KMS-11 (cell line): ENCODE data around the gene FBXO41.

Experiments used
- H2AFZ ChIP-seq: fragments of 200-600 bp; sonication (generic); 2 replicates; pipeline ENCODE4 v1.6.1; 2016; ENCODE audit warnings: antibody characterized with exemption, mixed run types, low read depth
- H3K27ac ChIP-seq: fragments of 200-600 bp; sonication (generic); 2 replicates; pipeline ENCODE4 v1.6.1; 2016; ENCODE audit warnings: mild to moderate bottlenecking, mixed run types
- H3K27me3 ChIP-seq: fragments of 200-600 bp; sonication (generic); 2 replicates; pipeline ENCODE4 v1.6.1; 2017; ENCODE audit warnings: mild to moderate bottlenecking, low read depth, mixed run types, moderate library complexity; ENCODE audit not compliant: insufficient read depth
- H3K36me3 ChIP-seq: fragments of 200-600 bp; sonication (generic); 2 replicates; pipeline ENCODE4 v1.6.1; 2017; ENCODE audit warnings: mild to moderate bottlenecking, mixed run types; ENCODE audit not compliant: insufficient read depth
- H3K4me1 ChIP-seq: fragments of 200-600 bp; sonication (generic); 2 replicates; pipeline ENCODE4 v1.6.1; 2016; ENCODE audit warnings: mild to moderate bottlenecking, low read depth, mixed run types; ENCODE audit not compliant: poor library complexity, severe bottlenecking
- H3K4me2 ChIP-seq: fragments of 200-600 bp; sonication (generic); 2 replicates; pipeline ENCODE4 v1.7.0; 2016; ENCODE audit warnings: mild to moderate bottlenecking, mixed run types
- H3K4me3 ChIP-seq: fragments of 200-600 bp; sonication (generic); IDR thresholded peaks from 2 replicates; pipeline ENCODE4 v1.6.1; 2017; ENCODE audit warnings: low read depth, low read length, mixed read lengths; ENCODE audit not compliant: insufficient read depth
- H3K79me2 ChIP-seq: fragments of 200-600 bp; sonication (generic); 2 replicates; pipeline ENCODE4 v1.6.1; 2016; ENCODE audit warnings: low read depth, mixed run types; ENCODE audit not compliant: insufficient read depth
- H3K9ac ChIP-seq: fragments of 200-600 bp; sonication (generic); 2 replicates; pipeline ENCODE4 v1.6.1; 2016; ENCODE audit warnings: mild to moderate bottlenecking, mixed run types
- H4K20me1 ChIP-seq: fragments of 200-600 bp; sonication (generic); 2 replicates; pipeline ENCODE4 v1.6.1; 2016; ENCODE audit warnings: mild to moderate bottlenecking, mixed run types; ENCODE audit not compliant: insufficient read depth
- CTCF ChIP-seq: fragments of 200-600 bp; sonication (generic); conservative IDR thresholded peaks from 2 replicates; pipeline ENCODE4 v1.6.1; 2017; ENCODE audit warnings: low read depth, mild to moderate bottlenecking, antibody characterized with exemption, low read length, moderate library complexity, mixed read lengths

Gene FBXO41

GRCh38 chr2:73210019-73210418 is 74.3 kb downstream of the FBXO41 start:
- Histone ChIP-seq H3K4me3 (no peak overlapping the region), H3K36me3 (no peaks in the 10 kb centered on the region), H2AFZ (no peak overlapping the region), H3K4me2 (no peak overlapping the region), H3K27ac (no peak overlapping the region), H3K4me1 (peaks cover 17% of the 10 kb centered on the region), H3K79me2 (peaks cover 7% of the 10 kb centered on the region; the same call in 1 of the 2 replicates), H3K9ac (no peak overlapping the region), H4K20me1 (no peaks in the 10 kb centered on the region), H3K27me3 (no peaks in the 10 kb centered on the region; the same call in 1 of the 2 replicates)
- no peak for TF ChIP-seq CTCF

- TF ChIP-seq CTCF, result no peak
- H3K9ac ChIP-seq, result no peak overlapping the region
- H3K27ac ChIP-seq, result no peak overlapping the region
- H3K4me1 ChIP-seq, result peaks cover 9% of the 10 kb centered on the region
- H4K20me1 ChIP-seq, result no peaks in the 10 kb centered on the region
- no peaks in the 10 kb centered on the region; the same call in 1 of the 2 replicates for H3K27me3 ChIP-seq
- no peaks in the 10 kb centered on the region for H3K36me3 ChIP-seq
- H3K4me2 ChIP-seq, result no peak overlapping the region
- H3K79me2 ChIP-seq, result no peaks in the 10 kb centered on the region
- no peak overlapping the region for H2AFZ ChIP-seq
- H3K4me3 ChIP-seq, result no peak overlapping the region
Observed at GRCh38 chr2:73208258-73208657, 76.0 kb downstream of the FBXO41 start.

GRCh38 chr2:73205611-73206010 is 78.7 kb downstream of the FBXO41 start:
- no peak for TF ChIP-seq CTCF
- H3K4me3 ChIP-seq, result no peak overlapping the region
- H3K27me3 ChIP-seq, result no peaks in the 10 kb centered on the region; the same call in 1 of the 2 replicates
- H2AFZ ChIP-seq, result no peak overlapping the region
- no peak overlapping the region for H3K27ac ChIP-seq
- H3K9ac ChIP-seq, result no peak overlapping the region
- no peaks in the 10 kb centered on the region for H3K79me2 ChIP-seq
- H3K36me3 ChIP-seq, result no peaks in the 10 kb centered on the region
- H3K4me2 ChIP-seq, result no peak overlapping the region
- H4K20me1 ChIP-seq, result no peaks in the 10 kb centered on the region
- H3K4me1 ChIP-seq, result no peaks in the 10 kb centered on the region
